Colonic mucosa (tissue), 4 donors: ENCODE results near the gene OS9. TPM values are rescaled to one million over a fixed set of nuclear protein-coding genes. Genes with fewer than 3 reads are reported as not detected.
"Not testable (repeated sequence)": the region's sequence is repeated elsewhere in the genome, so short reads cannot be mapped to it uniquely, and the experiment has no call there.

Experiments used
- DNase-seq: peaks from one replicate; pipeline ENCODE4 v3.0.0-alpha.2; 2020
- H3K27ac ChIP-seq: fragments of 200-600 bp; one replicate; pipeline ENCODE4 v1.8.0; 2021
- H3K27me3 ChIP-seq: fragments of 200-600 bp; one replicate; pipeline ENCODE4 v1.8.0; 2021
- H3K36me3 ChIP-seq: fragments of 200-600 bp; one replicate; pipeline ENCODE4 v1.8.0; 2021
- H3K4me1 ChIP-seq: fragments of 200-600 bp; one replicate; pipeline ENCODE4 v1.8.0; 2021; ENCODE audit warnings: mild to moderate bottlenecking
- H3K4me3 ChIP-seq: fragments of 200-600 bp; one replicate; pipeline ENCODE4 v1.8.0; 2021
- H3K9ac ChIP-seq, 2 donors: one replicate each; pipeline ENCODE4 v1.7.0; 2013; ENCODE audit warnings: control low read depth in 2 of 2, low read depth in 2 of 2, low read length in 2 of 2
- H3K9me3 ChIP-seq: fragments of 200-600 bp; one replicate; pipeline ENCODE4 v1.8.0; 2021
- intact Hi-C: fragments of 100-400 bp; cut with DNase I; formaldehyde crosslinking; loops from one replicate; pipeline ENCODE4 v1.14.1; 2022
- total RNA-seq, 2 donors: library from RNA; stranded (reverse); fragmentation: NEBNext Ultra II Directional in 1 of 2; extraction: Animal tissue kit (Norgen Biotek cat#: 25700) in 1 of 2; gene quantifications; one replicate each; pipeline ENCODE4 v1.2.1, GENCODE V29; 2021
- TF ChIP-seq, protein P1 (sequence below): fragments of 200-600 bp; IDR thresholded peaks from one replicate; pipeline ENCODE4 v1.8.0; 2022; ENCODE audit warnings: antibody characterized with exemption, mild to moderate bottlenecking
- donor health status: healthy.
- donor health status: DM: no; HTN: no; CAD: no.
- donor health status: DM: no; HTN: no; CAD: no.

The OS9 gene
- total RNA-seq, 2 donors from 2014 or later: 219 to 284 TPM

- Histone ChIP-seq H3K4me3 (no peak overlapping the region), H3K27me3 (no peaks in the 10 kb centered on the region), H3K36me3 (peaks cover 9% of the 10 kb centered on the region), H3K9ac (no peak overlapping the region), H3K4me1 (no peaks in the 10 kb centered on the region), H3K9me3 (no peaks in the 10 kb centered on the region), H3K27ac (no peak overlapping the region)
- DNase-seq: no peak
- TF ChIP-seq, protein P1, sequence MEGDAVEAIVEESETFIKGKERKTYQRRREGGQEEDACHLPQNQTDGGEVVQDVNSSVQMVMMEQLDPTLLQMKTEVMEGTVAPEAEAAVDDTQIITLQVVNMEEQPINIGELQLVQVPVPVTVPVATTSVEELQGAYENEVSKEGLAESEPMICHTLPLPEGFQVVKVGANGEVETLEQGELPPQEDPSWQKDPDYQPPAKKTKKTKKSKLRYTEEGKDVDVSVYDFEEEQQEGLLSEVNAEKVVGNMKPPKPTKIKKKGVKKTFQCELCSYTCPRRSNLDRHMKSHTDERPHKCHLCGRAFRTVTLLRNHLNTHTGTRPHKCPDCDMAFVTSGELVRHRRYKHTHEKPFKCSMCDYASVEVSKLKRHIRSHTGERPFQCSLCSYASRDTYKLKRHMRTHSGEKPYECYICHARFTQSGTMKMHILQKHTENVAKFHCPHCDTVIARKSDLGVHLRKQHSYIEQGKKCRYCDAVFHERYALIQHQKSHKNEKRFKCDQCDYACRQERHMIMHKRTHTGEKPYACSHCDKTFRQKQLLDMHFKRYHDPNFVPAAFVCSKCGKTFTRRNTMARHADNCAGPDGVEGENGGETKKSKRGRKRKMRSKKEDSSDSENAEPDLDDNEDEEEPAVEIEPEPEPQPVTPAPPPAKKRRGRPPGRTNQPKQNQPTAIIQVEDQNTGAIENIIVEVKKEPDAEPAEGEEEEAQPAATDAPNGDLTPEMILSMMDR: no peak
- intact Hi-C loops: no loop called here
These were observed 19.3 kb downstream of the OS9 start for GRCh38 chr12:57713209-57713608.

DNA sequence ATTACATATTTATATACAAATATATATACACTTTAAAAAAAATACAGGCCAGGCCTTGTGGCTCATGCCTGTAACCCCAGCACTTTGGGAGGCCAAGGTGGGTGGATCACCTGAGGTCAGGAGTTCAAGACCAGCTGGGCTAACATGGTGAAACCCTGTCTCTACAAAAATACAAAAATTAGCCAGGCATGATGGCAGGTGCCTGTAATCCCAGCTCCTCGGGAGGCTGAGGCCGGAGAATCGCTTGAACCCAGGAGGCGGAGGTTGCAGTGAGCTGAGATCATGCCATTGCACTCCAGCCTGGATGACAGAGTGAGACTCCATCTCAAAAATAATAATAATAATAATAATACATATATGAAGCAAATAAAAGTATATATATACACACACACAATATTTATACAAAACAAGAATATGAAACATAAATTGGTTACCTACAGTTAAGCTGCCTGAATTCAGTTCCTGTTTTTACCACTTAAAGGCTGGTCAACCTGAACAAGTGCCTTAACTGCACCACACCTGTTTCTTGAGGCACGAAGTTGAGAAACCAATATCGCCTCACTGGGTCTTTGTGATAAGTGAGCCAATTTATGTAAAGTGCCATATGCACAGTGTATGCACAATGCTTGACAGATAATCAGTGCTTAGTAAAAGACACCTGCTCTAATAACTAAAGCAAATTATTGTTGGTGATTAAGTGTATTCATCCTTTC lies 21.3 kb downstream of the OS9 start:
- H3K27ac ChIP-seq, H3K4me1 ChIP-seq, H3K9me3 ChIP-seq, H3K9ac ChIP-seq, H3K4me3 ChIP-seq, DNase-seq, intact Hi-C loops, H3K27me3 ChIP-seq: not testable (repeated sequence)
- H3K36me3 ChIP-seq: peaks cover 14% of the 10 kb centered on the region

- TF ChIP-seq, protein P1: no peak
- no peak for DNase-seq
- Histone ChIP-seq H3K4me3 (no peak overlapping the region), H3K27ac (no peak overlapping the region), H3K9me3 (no peaks in the 10 kb centered on the region), H3K36me3 (peaks cover 14% of the 10 kb centered on the region), H3K9ac (no peak overlapping the region), H3K4me1 (no peaks in the 10 kb centered on the region), H3K27me3 (no peaks in the 10 kb centered on the region)
- intact Hi-C loops: no loop called here
These were observed 21.9 kb downstream of the OS9 start for GRCh38 chr12:57715786-57716185.

DNA sequence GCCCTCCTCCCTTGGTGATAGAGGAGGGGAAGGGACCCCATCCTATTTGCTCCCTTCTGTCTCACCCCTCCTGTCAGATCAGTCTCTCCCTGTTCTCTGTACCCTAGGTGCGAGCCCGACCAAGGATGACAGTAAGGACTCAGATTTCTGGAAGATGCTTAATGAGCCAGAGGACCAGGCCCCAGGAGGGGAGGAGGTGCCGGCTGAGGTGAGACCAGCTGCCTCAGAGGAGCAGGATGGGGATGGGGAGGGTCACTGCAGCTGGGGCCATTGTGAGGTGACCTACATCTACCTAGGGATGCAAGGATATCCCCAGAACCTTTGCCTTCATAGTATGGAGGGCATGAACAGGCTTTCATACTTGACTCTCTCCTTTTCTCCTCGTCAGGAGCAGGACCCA lies 22.4 kb downstream of the OS9 start:
- H3K27me3 ChIP-seq: no peaks in the 10 kb centered on the region
- TF ChIP-seq, protein P1: no peak
- no peak overlapping the region for H3K9ac ChIP-seq
- H3K36me3 ChIP-seq: peaks cover 14% of the 10 kb centered on the region
- H3K4me3 ChIP-seq: no peak overlapping the region
- H3K4me1 ChIP-seq: no peaks in the 10 kb centered on the region
- intact Hi-C loops: no loop called here
- DNase-seq: no peak
- no peak overlapping the region for H3K27ac ChIP-seq
- H3K9me3 ChIP-seq: no peaks in the 10 kb centered on the region

GRCh38 chr12:57717131-57717530 lies 23.2 kb downstream of the OS9 start:
- Histone ChIP-seq H3K4me3 (no peak overlapping the region), H3K27ac (no peak overlapping the region), H3K9me3 (no peaks in the 10 kb centered on the region), H3K36me3 (peaks cover 14% of the 10 kb centered on the region), H3K9ac (no peak overlapping the region), H3K27me3 (no peaks in the 10 kb centered on the region), H3K4me1 (no peaks in the 10 kb centered on the region)
- TF ChIP-seq, protein P1: no peak
- no peak for DNase-seq
- intact Hi-C loops: no loop called here

- Histone ChIP-seq H3K4me1 (no peaks in the 10 kb centered on the region), H3K36me3 (peaks cover 14% of the 10 kb centered on the region), H3K9me3 (no peaks in the 10 kb centered on the region), H3K27me3 (no peaks in the 10 kb centered on the region), H3K4me3 (no peak overlapping the region), H3K27ac (no peak overlapping the region), H3K9ac (no peak overlapping the region)
- DNase-seq: no peak
- intact Hi-C loops: no loop called here
- TF ChIP-seq, protein P1: no peak
These were observed 24.1 kb downstream of the OS9 start for GRCh38 chr12:57717846-57718640.
